Mesenchymal stem cell (in vitro differentiated cells and primary cell): ENCODE results near the gene RALGAPA2.

Source experiments
- DNase-seq: peaks from one replicate; pipeline ENCODE4 v3.0.0-alpha.2; 2013
- H2AFZ ChIP-seq: one replicate; pipeline ENCODE4 v1.6.1; 2013; ENCODE audit warnings: low read depth, mild to moderate bottlenecking, control low read depth, inconsistent platforms, low read length, moderate library complexity
- H2AK5ac ChIP-seq: 2 replicates; pipeline ENCODE4 v1.6.1; 2013; ENCODE audit warnings: low read length, moderate library complexity, mild to moderate bottlenecking, inconsistent platforms; ENCODE audit not compliant: severe bottlenecking
- H2BK120ac ChIP-seq: one replicate; pipeline ENCODE4 v1.6.1; 2013; ENCODE audit warnings: low read depth, mild to moderate bottlenecking, inconsistent platforms, low read length, moderate library complexity
- H2BK12ac ChIP-seq, 2 experiments: one replicate each; pipeline ENCODE4 v1.6.1; 2013; ENCODE audit warnings: inconsistent platforms in 2 of 2, low read length in 2 of 2, mild to moderate bottlenecking in 2 of 2, moderate library complexity in 2 of 2, control low read depth in 1 of 2
- H2BK15ac ChIP-seq: one replicate; pipeline ENCODE4 v1.6.1; 2013; ENCODE audit warnings: mild to moderate bottlenecking, low read depth, inconsistent platforms; ENCODE audit not compliant: poor library complexity, severe bottlenecking
- H2BK5ac ChIP-seq: 2 replicates; pipeline ENCODE4 v1.6.1; 2013; ENCODE audit warnings: low read depth, mild to moderate bottlenecking, low read length, control low read depth, inconsistent platforms; ENCODE audit not compliant: poor library complexity, severe bottlenecking
- H3K14ac ChIP-seq, 2 experiments: one replicate each; pipeline ENCODE4 v1.6.1; 2013; ENCODE audit warnings: inconsistent platforms in 2 of 2, low read length in 2 of 2, control low read depth in 1 of 2, mild to moderate bottlenecking in 1 of 2, moderate library complexity in 1 of 2
- H3K18ac ChIP-seq, 2 experiments: one replicate each; pipeline ENCODE4 v1.6.1; 2013; ENCODE audit warnings: inconsistent platforms in 2 of 2, low read length in 2 of 2, control low read depth in 1 of 2, low read depth in 1 of 2, mild to moderate bottlenecking in 1 of 2
- H3K23ac ChIP-seq, 2 experiments: one replicate each; pipeline ENCODE4 v1.6.1; 2013; ENCODE audit warnings: inconsistent platforms in 2 of 2, low read length in 2 of 2, mild to moderate bottlenecking in 2 of 2, moderate library complexity in 2 of 2, control low read depth in 1 of 2
- H3K27ac ChIP-seq: 2 replicates; pipeline ENCODE4 v1.5.1; 2013; ENCODE audit warnings: mild to moderate bottlenecking, moderate library complexity, low read length, control low read depth, inconsistent platforms; ENCODE audit not compliant: poor library complexity, severe bottlenecking
- H3K27me3 ChIP-seq, 2 experiments: 2 replicates each; pipeline versions ENCODE4 v1.6.1 to v1.7.0; 2013; ENCODE audit warnings: low read length in 2 of 2, mild to moderate bottlenecking in 2 of 2, moderate library complexity in 2 of 2, control low read depth in 1 of 2, inconsistent platforms in 1 of 2; ENCODE audit not compliant: control insufficient read depth in 1 of 2, insufficient read depth in 1 of 2
- H3K36me3 ChIP-seq, 2 experiments: 2 replicates each; pipeline versions ENCODE4 v1.6.1 to v1.7.0; 2013; ENCODE audit warnings: low read length in 2 of 2, control low read depth in 1 of 2, inconsistent platforms in 1 of 2, low read depth in 1 of 2, mild to moderate bottlenecking in 1 of 2; ENCODE audit not compliant: insufficient read depth in 2 of 2, control insufficient read depth in 1 of 2
- H3K4ac ChIP-seq, 2 experiments: one replicate each; pipeline ENCODE4 v1.6.1; 2013; ENCODE audit warnings: inconsistent platforms in 2 of 2, low read length in 2 of 2, mild to moderate bottlenecking in 2 of 2, moderate library complexity in 2 of 2, control low read depth in 1 of 2, low read depth in 1 of 2
- H3K4me1 ChIP-seq: 2 replicates; pipeline ENCODE4 v1.6.1; 2013; ENCODE audit warnings: low read depth, low read length, control low read depth; ENCODE audit not compliant: control insufficient read depth, insufficient read depth
- H3K4me2 ChIP-seq: 2 replicates; pipeline ENCODE4 v1.6.1; 2013; ENCODE audit warnings: low read length, mild to moderate bottlenecking, inconsistent platforms; ENCODE audit not compliant: poor library complexity, severe bottlenecking
- H3K4me3 ChIP-seq, 2 experiments: 2 replicates each; pipeline versions ENCODE4 v1.5.1 to v1.7.0; 2013; ENCODE audit warnings: low read length in 2 of 2, mild to moderate bottlenecking in 2 of 2, control low read depth in 1 of 2, low read depth in 1 of 2; ENCODE audit not compliant: insufficient read depth in 1 of 2
- H3K79me1 ChIP-seq: replicated peaks from 2 replicates; pipeline ENCODE4 v1.6.1; 2013; ENCODE audit warnings: mild to moderate bottlenecking, control low read depth, low read length, inconsistent platforms; ENCODE audit not compliant: poor library complexity, severe bottlenecking
- H3K9ac ChIP-seq: 2 replicates; pipeline ENCODE4 v1.7.0; 2013; ENCODE audit warnings: mild to moderate bottlenecking, low read length, moderate library complexity
- H3K9me3 ChIP-seq: 2 replicates; pipeline ENCODE4 v1.7.0; 2013; ENCODE audit warnings: mild to moderate bottlenecking, low read length; ENCODE audit not compliant: control insufficient read depth
- H4K8ac ChIP-seq: one replicate; pipeline ENCODE4 v1.6.1; 2013; ENCODE audit warnings: inconsistent platforms, mild to moderate bottlenecking, low read length, moderate library complexity
- H4K91ac ChIP-seq: one replicate; pipeline ENCODE4 v1.6.1; 2013; ENCODE audit warnings: mild to moderate bottlenecking, low read length, inconsistent platforms
- WGBS: methylation state at CpG from one replicate; pipeline ENCODE4 v1.1.7; 2013; ENCODE audit warnings: mixed read lengths; 5-methylcytosine and 5-hydroxymethylcytosine counted together

RALGAPA2 gene

GRCh38 chr20:20578838-20579237 lies 133.6 kb downstream of the RALGAPA2 start:
- H3K79me1 ChIP-seq, result no peaks in the 10 kb centered on the region
- DNase-seq, result no peak
- H3K9me3 ChIP-seq, result no peaks in the 10 kb centered on the region
- no peaks in the 10 kb centered on the region for H3K27me3 ChIP-seq
- H3K4me1 ChIP-seq, result no peaks in the 10 kb centered on the region
- no peak overlapping the region for H2AFZ ChIP-seq
- H2BK120ac ChIP-seq, result no peak overlapping the region
- H3K4me3 ChIP-seq, result no peak overlapping the region
- no peak overlapping the region for H4K8ac ChIP-seq
- no peak overlapping the region for H3K27ac ChIP-seq
- no peak overlapping the region for H2AK5ac ChIP-seq
- no peak overlapping the region for H3K9ac ChIP-seq
- H3K14ac ChIP-seq, result no peak overlapping the region
- no peak overlapping the region for H3K4ac ChIP-seq
- H2BK5ac ChIP-seq, result no peak overlapping the region
- no peak overlapping the region for H3K23ac ChIP-seq
- H2BK12ac ChIP-seq, result no peak overlapping the region
- H3K36me3 ChIP-seq, result peaks cover 3 to 18% of the 10 kb centered on the region in 2 experiments
- H3K4me2 ChIP-seq, result no peak overlapping the region
- WGBS, result 95% methylated on average over 2 of the region's 2 CpGs
- no peak overlapping the region for H3K18ac ChIP-seq
- no peak overlapping the region for H4K91ac ChIP-seq
- no peak overlapping the region for H2BK15ac ChIP-seq

- Histone ChIP-seq H2BK15ac (no peak overlapping the region), H3K27me3 (no peaks in the 10 kb centered on the region), H3K14ac (no peak overlapping the region), H3K23ac (no peak overlapping the region), H2BK5ac (no peak overlapping the region), H3K36me3 (peaks cover 0 to 5% of the 10 kb centered on the region in 2 experiments), H3K4me1 (no peaks in the 10 kb centered on the region), H3K4me3 (no peak overlapping the region), H3K27ac (no peak overlapping the region), H2BK120ac (no peak overlapping the region), H2BK12ac (no peak overlapping the region), H2AK5ac (no peak overlapping the region), H2AFZ (no peak overlapping the region), H4K91ac (no peak overlapping the region), H3K79me1 (no peaks in the 10 kb centered on the region), H4K8ac (no peak overlapping the region), H3K18ac (no peak overlapping the region), H3K4me2 (no peak overlapping the region), H3K9ac (no peak overlapping the region), H3K9me3 (no peaks in the 10 kb centered on the region), H3K4ac (no peak overlapping the region)
- no peak for DNase-seq
- 83% methylated on average over 2 of the region's 2 CpGs for WGBS
Observed at GRCh38 chr20:20573797-20574196, 138.6 kb downstream of the RALGAPA2 start.

- Histone ChIP-seq H3K27ac (no peak overlapping the region), H3K27me3 (no peaks in the 10 kb centered on the region), H3K9ac (no peak overlapping the region), H2AK5ac (no peak overlapping the region), H3K9me3 (no peaks in the 10 kb centered on the region), H3K23ac (no peak overlapping the region), H3K14ac (no peak overlapping the region), H4K8ac (no peak overlapping the region), H4K91ac (no peak overlapping the region), H2BK120ac (no peak overlapping the region), H2BK12ac (no peak overlapping the region), H3K36me3 (no peaks in the 10 kb centered on the region), H3K79me1 (no peaks in the 10 kb centered on the region), H3K4me1 (no peaks in the 10 kb centered on the region), H3K4me3 (no peak overlapping the region), H3K18ac (no peak overlapping the region), H2BK5ac (no peak overlapping the region), H2BK15ac (no peak overlapping the region), H3K4me2 (no peak overlapping the region), H3K4ac (no peak overlapping the region), H2AFZ (no peak overlapping the region)
- WGBS, result 94% methylated on average over 4 of the region's 6 CpGs
- DNase-seq, result no peak
Observed at GRCh38 chr20:20571068-20571780, 141.2 kb downstream of the RALGAPA2 start.

GRCh38 chr20:20568604-20569205 lies 143.7 kb downstream of the RALGAPA2 start:
- H3K4me3 ChIP-seq, result no peak overlapping the region
- no peak overlapping the region for H2AFZ ChIP-seq
- H3K14ac ChIP-seq, result no peak overlapping the region
- no CpG with 5 or more reads among the region's 3 CpGs for WGBS
- H3K36me3 ChIP-seq, result peaks cover 3 to 5% of the 10 kb centered on the region in 2 experiments
- no peak overlapping the region for H3K9ac ChIP-seq
- H3K79me1 ChIP-seq, result no peaks in the 10 kb centered on the region
- H4K8ac ChIP-seq, result no peak overlapping the region
- peak; percentile 47 for DNase-seq
- H2AK5ac ChIP-seq, result no peak overlapping the region
- H2BK15ac ChIP-seq, result no peak overlapping the region
- H2BK120ac ChIP-seq, result no peak overlapping the region
- H3K4ac ChIP-seq, result no peak overlapping the region
- no peak overlapping the region for H3K23ac ChIP-seq
- H3K4me2 ChIP-seq, result no peak overlapping the region
- no peaks in the 10 kb centered on the region for H3K27me3 ChIP-seq
- H3K27ac ChIP-seq, result no peak overlapping the region
- no peaks in the 10 kb centered on the region for H3K4me1 ChIP-seq
- H3K18ac ChIP-seq, result no peak overlapping the region
- no peak overlapping the region for H2BK12ac ChIP-seq
- no peak overlapping the region for H2BK5ac ChIP-seq
- H3K9me3 ChIP-seq, result no peaks in the 10 kb centered on the region
- H4K91ac ChIP-seq, result no peak overlapping the region
